Lower lobe of right lung (tissue), 2 donors: ENCODE results near the gene STK32B. TPM values are rescaled to one million over a fixed set of nuclear protein-coding genes. Genes with fewer than 3 reads are reported as not detected.
"Not testable (repeated sequence)": the region's sequence is repeated elsewhere in the genome, so short reads cannot be mapped to it uniquely, and the experiment has no call there.

Experiments used
- ATAC-seq, 2 donors: fragments of 200-7000 bp; cut with Tn5 transposase; one replicate each; pipeline ENCODE4 v1.9.1; 2020 to 2022; ENCODE audit warnings: mild to moderate bottlenecking in 2 of 2, moderate library complexity in 2 of 2
- DNase-seq: peaks from one replicate; pipeline ENCODE4 v3.0.0-alpha.2; 2020
- H3K27ac ChIP-seq: fragments of 200-600 bp; one replicate; pipeline ENCODE4 v1.8.0; 2022
- H3K27me3 ChIP-seq: fragments of 200-600 bp; one replicate; pipeline ENCODE4 v1.8.0; 2022; ENCODE audit warnings: low read depth
- H3K36me3 ChIP-seq: fragments of 200-600 bp; one replicate; pipeline ENCODE4 v1.8.0; 2022; ENCODE audit warnings: mild to moderate bottlenecking
- H3K4me1 ChIP-seq: fragments of 200-600 bp; one replicate; pipeline ENCODE4 v1.8.0; 2022
- H3K4me3 ChIP-seq: fragments of 200-600 bp; one replicate; pipeline ENCODE4 v1.8.0; 2022; ENCODE audit warnings: mild to moderate bottlenecking
- H3K9me3 ChIP-seq: fragments of 200-600 bp; one replicate; pipeline ENCODE4 v1.8.0; 2022
- intact Hi-C: fragments of 100-400 bp; cut with DNase I; formaldehyde crosslinking; loops from one replicate; pipeline ENCODE4 v1.11.0; 2022
- total RNA-seq: library from RNA; stranded (reverse); fragmentation: NEBNext Ultra II Directional; extraction: Animal tissue kit (Norgen Biotek cat#: 25700); gene quantifications from one replicate; pipeline ENCODE4 v1.2.1, GENCODE V29; 2021
- TF ChIP-seq, protein P1 (sequence below): fragments of 200-600 bp; IDR thresholded peaks from one replicate; pipeline ENCODE4 v1.8.0; 2022; ENCODE audit warnings: antibody characterized with exemption, mild to moderate bottlenecking
- donor health status: DM: no; HTN: yes; CAD: no; lungs with severe emphysema.

The STK32B gene
- total RNA-seq, 1 donor from 2014 or later: 1.3 TPM

DNA sequence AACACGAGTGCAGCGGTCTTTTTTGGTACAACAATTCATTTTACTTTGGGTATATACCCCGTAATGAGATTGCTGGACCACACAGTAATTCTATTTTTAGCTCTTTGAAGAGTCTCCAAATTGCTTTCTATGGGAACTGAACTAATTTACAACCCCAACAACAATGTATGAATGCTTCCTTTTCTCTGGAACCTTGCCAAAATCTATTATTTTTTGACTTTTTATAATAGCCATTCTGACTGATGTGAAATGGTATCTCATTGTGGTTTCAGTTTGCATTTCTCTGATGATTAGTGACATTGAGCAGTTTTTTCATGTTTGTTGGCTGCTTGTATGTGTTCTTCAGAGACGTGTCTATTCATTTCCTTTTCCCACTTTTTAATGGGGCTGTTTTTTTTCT is 240.8 kb downstream of the STK32B start:
- Histone ChIP-seq H3K4me1 (no peaks in the 10 kb centered on the region), H3K36me3 (no peaks in the 10 kb centered on the region), H3K9me3 (no peaks in the 10 kb centered on the region), H3K4me3 (no peak overlapping the region), H3K27me3 (no peaks in the 10 kb centered on the region), H3K27ac (no peak overlapping the region)
- DNase-seq (no peak), ATAC-seq (no peak)
- TF ChIP-seq, protein P1, sequence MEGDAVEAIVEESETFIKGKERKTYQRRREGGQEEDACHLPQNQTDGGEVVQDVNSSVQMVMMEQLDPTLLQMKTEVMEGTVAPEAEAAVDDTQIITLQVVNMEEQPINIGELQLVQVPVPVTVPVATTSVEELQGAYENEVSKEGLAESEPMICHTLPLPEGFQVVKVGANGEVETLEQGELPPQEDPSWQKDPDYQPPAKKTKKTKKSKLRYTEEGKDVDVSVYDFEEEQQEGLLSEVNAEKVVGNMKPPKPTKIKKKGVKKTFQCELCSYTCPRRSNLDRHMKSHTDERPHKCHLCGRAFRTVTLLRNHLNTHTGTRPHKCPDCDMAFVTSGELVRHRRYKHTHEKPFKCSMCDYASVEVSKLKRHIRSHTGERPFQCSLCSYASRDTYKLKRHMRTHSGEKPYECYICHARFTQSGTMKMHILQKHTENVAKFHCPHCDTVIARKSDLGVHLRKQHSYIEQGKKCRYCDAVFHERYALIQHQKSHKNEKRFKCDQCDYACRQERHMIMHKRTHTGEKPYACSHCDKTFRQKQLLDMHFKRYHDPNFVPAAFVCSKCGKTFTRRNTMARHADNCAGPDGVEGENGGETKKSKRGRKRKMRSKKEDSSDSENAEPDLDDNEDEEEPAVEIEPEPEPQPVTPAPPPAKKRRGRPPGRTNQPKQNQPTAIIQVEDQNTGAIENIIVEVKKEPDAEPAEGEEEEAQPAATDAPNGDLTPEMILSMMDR: no peak
- intact Hi-C loops: no loop called here

- H3K36me3 ChIP-seq, H3K27ac ChIP-seq, H3K9me3 ChIP-seq, H3K27me3 ChIP-seq, intact Hi-C loops, DNase-seq, H3K4me3 ChIP-seq, ATAC-seq, H3K4me1 ChIP-seq: not testable (repeated sequence)
Observed at GRCh38 chr4:5298000-5298787, 246.9 kb downstream of the STK32B start.

- DNase-seq: no peak
- no peak for ATAC-seq
- Histone ChIP-seq H3K4me3 (no peak overlapping the region), H3K36me3 (no peaks in the 10 kb centered on the region), H3K27me3 (no peaks in the 10 kb centered on the region), H3K4me1 (no peaks in the 10 kb centered on the region), H3K27ac (no peak overlapping the region), H3K9me3 (peaks cover 3% of the 10 kb centered on the region)
- intact Hi-C loops: no loop called here
- TF ChIP-seq, protein P1: no peak
Observed at GRCh38 chr4:5300283-5300682, 249.0 kb downstream of the STK32B start.

GRCh38 chr4:5307928-5308327 is 256.6 kb downstream of the STK32B start:
- Histone ChIP-seq H3K4me1 (no peaks in the 10 kb centered on the region), H3K36me3 (no peaks in the 10 kb centered on the region), H3K9me3 (no peaks in the 10 kb centered on the region), H3K27ac (no peak overlapping the region), H3K27me3 (no peaks in the 10 kb centered on the region), H3K4me3 (no peak overlapping the region)
- ATAC-seq: no peak
- TF ChIP-seq, protein P1: no peak
- intact Hi-C loops: no loop called here
- no peak for DNase-seq

GRCh38 chr4:5322321-5322720 is 271.0 kb downstream of the STK32B start:
- TF ChIP-seq, protein P1: no peak
- H3K27me3 ChIP-seq: no peaks in the 10 kb centered on the region
- H3K9me3 ChIP-seq: peaks cover 9% of the 10 kb centered on the region
- DNase-seq (no peak), ATAC-seq (no peak)
- no peak overlapping the region for H3K4me3 ChIP-seq
- intact Hi-C loops: no loop called here
- H3K27ac ChIP-seq: no peak overlapping the region
- no peaks in the 10 kb centered on the region for H3K36me3 ChIP-seq
- no peaks in the 10 kb centered on the region for H3K4me1 ChIP-seq

DNA sequence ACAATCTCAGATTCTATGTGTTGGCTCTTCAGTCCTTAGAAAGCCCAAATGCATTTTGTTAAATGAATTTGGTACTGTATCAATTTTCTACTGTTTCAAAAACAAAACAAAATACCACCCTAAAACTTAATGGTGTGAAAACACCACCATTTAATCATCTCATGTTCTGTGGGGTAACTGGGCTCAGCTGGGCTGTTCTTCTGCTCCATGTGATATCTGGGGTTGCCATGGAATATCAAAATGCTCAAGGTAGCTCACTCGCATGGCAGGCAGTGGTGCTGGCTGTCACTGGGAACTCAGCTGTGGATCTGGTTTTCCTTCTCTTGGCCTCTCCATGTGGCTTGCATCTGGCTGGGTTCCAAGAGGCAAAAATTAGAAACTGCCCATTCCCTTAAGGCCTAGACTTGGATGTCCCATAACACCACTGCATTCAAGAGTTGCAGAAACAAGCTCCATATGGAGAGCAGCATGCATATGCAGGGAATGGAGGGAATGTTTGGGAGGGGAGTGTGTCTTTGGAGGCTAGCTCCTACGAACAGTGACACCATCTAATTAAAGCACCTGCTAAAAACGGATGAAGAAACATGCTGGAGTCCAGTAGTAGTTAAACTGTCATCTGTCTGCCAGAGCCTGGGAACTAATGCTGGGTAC is 279.2 kb downstream of the STK32B start:
- no peaks in the 10 kb centered on the region for H3K9me3 ChIP-seq
- TF ChIP-seq, protein P1: no peak

More for the DNA sequence above, 279.2 kb downstream of the STK32B start:
- H3K27me3 ChIP-seq: no peaks in the 10 kb centered on the region
- ATAC-seq: no peak
- no peaks in the 10 kb centered on the region for H3K4me1 ChIP-seq
- intact Hi-C loops: no loop called here
- no peak overlapping the region for H3K4me3 ChIP-seq
- no peak overlapping the region for H3K27ac ChIP-seq
- no peak for DNase-seq
- no peaks in the 10 kb centered on the region for H3K36me3 ChIP-seq
